C4-2B (cell line): Measurements from ENCODE around the gene NOP56.

Source experiments
- CTCF ChIP-seq: fragments of 450-650 bp; conservative IDR thresholded peaks from 2 replicates; pipeline ENCODE4 v1.5.1; 2017; ENCODE audit warnings: mild to moderate bottlenecking
- ZFX ChIP-seq: fragments of 450-650 bp; IDR thresholded peaks from 2 replicates; pipeline ENCODE4 v1.6.1; 2017

- TF ChIP-seq CTCF: no peak
- no peak for TF ChIP-seq ZFX
Observed at GRCh38 chr20:2690718-2691117, 38.3 kb downstream of the NOP56 start.
